HEK293T (cell line): Measurements from ENCODE around the gene SLC9A7.

ENCODE experiments used
- ARNT ChIP-seq: fragments of 450-650 bp; IDR thresholded peaks from 2 replicates; pipeline ENCODE4 v1.6.1; 2017; ENCODE audit warnings: mild to moderate bottlenecking
- BHLHE40 ChIP-seq: fragments of 450-650 bp; IDR thresholded peaks from 2 replicates; pipeline ENCODE4 v1.6.1; 2016; ENCODE audit warnings: mild to moderate bottlenecking, moderate library complexity, borderline replicate concordance
- ELF4 ChIP-seq: fragments of 450-650 bp; IDR thresholded peaks from 2 replicates; pipeline ENCODE4 v1.6.1; 2017; ENCODE audit warnings: antibody characterized with exemption
- FOXA1 ChIP-seq: fragments of 450-650 bp; IDR thresholded peaks from 2 replicates; pipeline ENCODE4 v1.6.1; 2016; ENCODE audit warnings: mild to moderate bottlenecking
- FOXK2 ChIP-seq: fragments of 450-650 bp; IDR thresholded peaks from 2 replicates; pipeline ENCODE4 v1.6.1; 2016; ENCODE audit warnings: mild to moderate bottlenecking
- FOXM1 ChIP-seq: fragments of 450-650 bp; IDR thresholded peaks from 2 replicates; pipeline ENCODE4 v1.6.1; 2017; ENCODE audit warnings: mild to moderate bottlenecking, borderline replicate concordance
- NFRKB ChIP-seq: fragments of 450-650 bp; IDR thresholded peaks from 2 replicates; pipeline ENCODE4 v1.6.1; 2016; ENCODE audit warnings: mild to moderate bottlenecking, moderate library complexity
- SP1 ChIP-seq: fragments of 450-650 bp; IDR thresholded peaks from 2 replicates; pipeline ENCODE4 v1.6.1; 2017
- ZNF384 ChIP-seq: fragments of 450-650 bp; IDR thresholded peaks from 2 replicates; pipeline ENCODE4 v1.6.1; 2016

GRCh38 chrX:46716796-46717195 lies 42.1 kb downstream of the SLC9A7 start:
- TF ChIP-seq SP1 (no peak), NFRKB (no peak), BHLHE40 (no peak), FOXK2 (no peak), ARNT (no peak), FOXA1 (no peak), FOXM1 (no peak), ZNF384 (no peak), ELF4 (no peak)
